ENCODE measurements around the gene KIAA0040. TPM values are rescaled to one million over a fixed set of nuclear protein-coding genes. Genes with fewer than 3 reads are reported as not detected.

The KIAA0040 gene
- total RNA-seq, 1 donor from 2014 or later: 32.6 TPM

GRCh38 chr1:175192111-175192629 is 406 bp downstream of the KIAA0040 start:
- intact Hi-C loops (cut with micrococcal nuclease): loop anchor here (5.0 kb wide), 1 partner anchor 1015 kb away; the partner anchor contains the start of gene COP1
- no peaks in the 10 kb centered on the region for H3K9me3 Mint-ChIP-seq

GRCh38 chr1:175191659-175192058 is 917 bp downstream of the KIAA0040 start:
- peak; percentile 83 for DNase-seq
- H3K9me3 Mint-ChIP-seq: no peaks in the 10 kb centered on the region
- H3K4me1 Mint-ChIP-seq: peaks cover 55% of the 10 kb centered on the region
- peak overlapping the region; percentile 81 for H3K27ac Mint-ChIP-seq
- intact Hi-C loops (cut with micrococcal nuclease): loop anchor here (1.0 to 5.0 kb wide), 3 partner anchors 33 to 1016 kb away; partner anchors contain the start of gene COP1
- peaks cover 37% of the 10 kb centered on the region for H3K36me3 Mint-ChIP-seq (ENCODE audit: low read depth)
- H3K27me3 Mint-ChIP-seq: no peaks in the 10 kb centered on the region
- peak overlapping the region; percentile 99 for H3K4me3 Mint-ChIP-seq

More at GRCh38 chr1:175192111-175192629, 406 bp downstream of the KIAA0040 start:
- peaks cover 33% of the 10 kb centered on the region for H3K36me3 Mint-ChIP-seq (ENCODE audit: low read depth)
- H3K27me3 Mint-ChIP-seq: no peaks in the 10 kb centered on the region
- peak; percentile 79 for DNase-seq
- peaks cover 50% of the 10 kb centered on the region for H3K4me1 Mint-ChIP-seq
- peak overlapping the region; percentile 99 for H3K4me3 Mint-ChIP-seq
- H3K27ac Mint-ChIP-seq: peak overlapping the region; percentile 81

GRCh38 chr1:175188936-175189335 is 3.6 kb downstream of the KIAA0040 start:
- H3K27me3 Mint-ChIP-seq: no peaks in the 10 kb centered on the region
- DNase-seq: peak; percentile 89
- H3K36me3 Mint-ChIP-seq (ENCODE audit: low read depth): peaks cover 56% of the 10 kb centered on the region
- H3K4me3 Mint-ChIP-seq: peak overlapping the region; percentile 99
- peak overlapping the region; percentile 81 for H3K27ac Mint-ChIP-seq
- H3K9me3 Mint-ChIP-seq: no peaks in the 10 kb centered on the region
- intact Hi-C loops (cut with micrococcal nuclease): loop anchor here (1.0 to 2.0 kb wide), 5 partner anchors 13 to 166 kb away; partner anchors contain the start of gene MRPS14
- peaks cover 70% of the 10 kb centered on the region for H3K4me1 Mint-ChIP-seq

- Mint-ChIP-seq H3K27me3 (no peaks in the 10 kb centered on the region), H3K4me3 (peak overlapping the region; percentile 99), H3K27ac (peak overlapping the region; percentile 81), H3K4me1 (peaks cover 87% of the 10 kb centered on the region), H3K36me3 (ENCODE audit: low read depth) (peaks cover 68% of the 10 kb centered on the region), H3K9me3 (no peaks in the 10 kb centered on the region)
- intact Hi-C loops (cut with micrococcal nuclease): no loop called here
- no peak for DNase-seq
Measured at GRCh38 chr1:175186433-175187160, 6.0 kb downstream of the KIAA0040 start.

- H3K4me3 Mint-ChIP-seq: peak overlapping the region; percentile 99
Measured at GRCh38 chr1:175185903-175186302, 6.7 kb downstream of the KIAA0040 start.

GRCh38 chr1:175183586-175183985 is 9.0 kb downstream of the KIAA0040 start:
- Mint-ChIP-seq H3K4me3 (no peak overlapping the region), H3K27ac (peak overlapping the region; percentile 34), H3K36me3 (ENCODE audit: low read depth) (peaks cover 74% of the 10 kb centered on the region), H3K9me3 (peaks cover 5% of the 10 kb centered on the region), H3K27me3 (no peaks in the 10 kb centered on the region), H3K4me1 (peaks cover 79% of the 10 kb centered on the region)
- intact Hi-C loops (cut with micrococcal nuclease): no loop called here
- DNase-seq: no peak

More at GRCh38 chr1:175185903-175186302, 6.7 kb downstream of the KIAA0040 start:
- peaks cover 89% of the 10 kb centered on the region for H3K4me1 Mint-ChIP-seq
- peaks cover 5% of the 10 kb centered on the region for H3K9me3 Mint-ChIP-seq
- no peak for DNase-seq
- H3K36me3 Mint-ChIP-seq (ENCODE audit: low read depth): peaks cover 75% of the 10 kb centered on the region
- intact Hi-C loops (cut with micrococcal nuclease): no loop called here
- H3K27ac Mint-ChIP-seq: no peak overlapping the region
- no peaks in the 10 kb centered on the region for H3K27me3 Mint-ChIP-seq

- peaks cover 73% of the 10 kb centered on the region for H3K36me3 Mint-ChIP-seq (ENCODE audit: low read depth)
- peaks cover 79% of the 10 kb centered on the region for H3K4me1 Mint-ChIP-seq
- peaks cover 5% of the 10 kb centered on the region for H3K9me3 Mint-ChIP-seq
- H3K27me3 Mint-ChIP-seq: no peaks in the 10 kb centered on the region
- no peak overlapping the region for H3K4me3 Mint-ChIP-seq
- intact Hi-C loops (cut with micrococcal nuclease): no loop called here
- peak overlapping the region; percentile 69 for H3K27ac Mint-ChIP-seq
- DNase-seq: no peak
Measured at GRCh38 chr1:175182201-175182746, 10.3 kb downstream of the KIAA0040 start.

GRCh38 chr1:175179837-175180590 is 12.6 kb downstream of the KIAA0040 start:
- H3K4me3 Mint-ChIP-seq: no peak overlapping the region
- peaks cover 61% of the 10 kb centered on the region for H3K4me1 Mint-ChIP-seq
- H3K27me3 Mint-ChIP-seq: no peaks in the 10 kb centered on the region
- peaks cover 8% of the 10 kb centered on the region for H3K9me3 Mint-ChIP-seq
- peaks cover 72% of the 10 kb centered on the region for H3K36me3 Mint-ChIP-seq (ENCODE audit: low read depth)
- DNase-seq: no peak
- intact Hi-C loops (cut with micrococcal nuclease): no loop called here
- peak overlapping the region; percentile 68 for H3K27ac Mint-ChIP-seq

GRCh38 chr1:175178456-175178855 is 14.1 kb downstream of the KIAA0040 start:
- H3K4me1 Mint-ChIP-seq: peaks cover 62% of the 10 kb centered on the region
- peaks cover 82% of the 10 kb centered on the region for H3K36me3 Mint-ChIP-seq (ENCODE audit: low read depth)
- peak overlapping the region; percentile 32 for H3K27ac Mint-ChIP-seq
- no peak for DNase-seq
- H3K4me3 Mint-ChIP-seq: no peak overlapping the region
- H3K9me3 Mint-ChIP-seq: peaks cover 8% of the 10 kb centered on the region
- intact Hi-C loops (cut with micrococcal nuclease): no loop called here
- no peaks in the 10 kb centered on the region for H3K27me3 Mint-ChIP-seq

GRCh38 chr1:175178056-175178455 is 14.5 kb downstream of the KIAA0040 start:
- intact Hi-C loops (cut with micrococcal nuclease): no loop called here
- no peak for DNase-seq
- peaks cover 84% of the 10 kb centered on the region for H3K36me3 Mint-ChIP-seq (ENCODE audit: low read depth)
- peaks cover 8% of the 10 kb centered on the region for H3K9me3 Mint-ChIP-seq
- peak overlapping the region; percentile 32 for H3K27ac Mint-ChIP-seq
- H3K4me3 Mint-ChIP-seq: no peak overlapping the region
- H3K4me1 Mint-ChIP-seq: peaks cover 60% of the 10 kb centered on the region
- H3K27me3 Mint-ChIP-seq: no peaks in the 10 kb centered on the region

GRCh38 chr1:175176246-175176645 is 16.3 kb downstream of the KIAA0040 start:
- intact Hi-C loops (cut with micrococcal nuclease): loop anchor here (1.0 kb wide), 1 partner anchor 12 kb away; no protein-coding TSS in a partner anchor
- Mint-ChIP-seq H3K27ac (no peak overlapping the region), H3K9me3 (peaks cover 5% of the 10 kb centered on the region), H3K27me3 (no peaks in the 10 kb centered on the region), H3K4me3 (no peak overlapping the region), H3K36me3 (ENCODE audit: low read depth) (peaks cover 79% of the 10 kb centered on the region), H3K4me1 (peaks cover 55% of the 10 kb centered on the region)
- no peak for DNase-seq

- Mint-ChIP-seq H3K27me3 (no peaks in the 10 kb centered on the region), H3K36me3 (ENCODE audit: low read depth) (peaks cover 81% of the 10 kb centered on the region), H3K4me3 (no peak overlapping the region), H3K4me1 (peaks cover 61% of the 10 kb centered on the region), H3K27ac (peak overlapping the region; percentile 22), H3K9me3 (peaks cover 3% of the 10 kb centered on the region)
- intact Hi-C loops (cut with micrococcal nuclease): no loop called here
- no peak for DNase-seq
Measured at GRCh38 chr1:175174309-175175102, 18.1 kb downstream of the KIAA0040 start.

GRCh38 chr1:175173531-175173930 is 19.0 kb downstream of the KIAA0040 start:
- peak overlapping the region; percentile 64 for H3K27ac Mint-ChIP-seq
- intact Hi-C loops (cut with micrococcal nuclease): no loop called here
- peaks cover 3% of the 10 kb centered on the region for H3K9me3 Mint-ChIP-seq
- no peaks in the 10 kb centered on the region for H3K27me3 Mint-ChIP-seq
- H3K4me1 Mint-ChIP-seq: peaks cover 63% of the 10 kb centered on the region
- peaks cover 80% of the 10 kb centered on the region for H3K36me3 Mint-ChIP-seq (ENCODE audit: low read depth)
- DNase-seq: no peak
- H3K4me3 Mint-ChIP-seq: no peak overlapping the region

All from activated CD4-positive, alpha-beta T cell treated with anti-CD3 and anti-CD28 coated beads, Interleukin-2, amount 10 ng/mL, durations not matched to agents 24 days and 14 days (primary cell).